ENCODE data around the gene TTC14.

Gene TTC14

DNA sequence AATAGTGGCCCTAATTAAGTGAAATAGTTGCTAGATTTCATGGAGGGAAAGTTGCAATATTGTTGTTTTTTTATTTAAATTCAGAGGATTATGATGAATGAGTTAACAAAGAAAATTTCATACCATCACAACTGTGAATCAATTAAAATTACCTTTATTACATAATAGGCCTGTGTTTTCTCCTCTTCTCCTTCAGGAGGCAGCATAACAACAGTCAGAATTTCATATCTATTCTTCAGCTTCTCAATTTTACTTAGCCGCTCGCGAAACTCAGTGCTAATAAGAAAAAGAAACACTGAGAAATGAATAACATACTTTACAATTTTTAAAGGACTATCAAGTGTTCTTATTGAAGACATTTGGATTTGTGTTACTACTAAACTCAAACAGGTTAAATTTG lies 29.4 kb downstream of the TTC14 start:
- DNase-seq = no peak

- DNase-seq = no peak
Observed at GRCh38 chr3:180633722-180634121, 31.8 kb downstream of the TTC14 start.

DNA sequence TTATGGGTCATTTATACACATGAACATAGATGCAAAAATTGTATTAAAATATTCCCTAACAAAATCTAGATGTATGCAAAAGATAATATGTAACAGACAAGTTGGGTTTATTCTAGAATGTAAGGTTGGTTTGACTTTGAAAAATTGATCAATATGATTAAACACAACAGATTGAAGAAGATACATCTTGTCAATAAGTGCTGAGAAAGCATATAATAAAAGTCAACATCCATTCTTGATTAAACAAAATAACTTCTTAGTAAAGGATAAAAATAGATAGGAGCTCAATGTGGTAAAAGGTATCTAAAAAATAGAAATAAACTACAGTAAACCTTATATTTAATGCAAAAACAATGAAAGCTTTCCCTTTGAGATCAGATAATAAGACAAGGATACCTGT lies 39.0 kb downstream of the TTC14 start:
- DNase-seq = no peak

DNA sequence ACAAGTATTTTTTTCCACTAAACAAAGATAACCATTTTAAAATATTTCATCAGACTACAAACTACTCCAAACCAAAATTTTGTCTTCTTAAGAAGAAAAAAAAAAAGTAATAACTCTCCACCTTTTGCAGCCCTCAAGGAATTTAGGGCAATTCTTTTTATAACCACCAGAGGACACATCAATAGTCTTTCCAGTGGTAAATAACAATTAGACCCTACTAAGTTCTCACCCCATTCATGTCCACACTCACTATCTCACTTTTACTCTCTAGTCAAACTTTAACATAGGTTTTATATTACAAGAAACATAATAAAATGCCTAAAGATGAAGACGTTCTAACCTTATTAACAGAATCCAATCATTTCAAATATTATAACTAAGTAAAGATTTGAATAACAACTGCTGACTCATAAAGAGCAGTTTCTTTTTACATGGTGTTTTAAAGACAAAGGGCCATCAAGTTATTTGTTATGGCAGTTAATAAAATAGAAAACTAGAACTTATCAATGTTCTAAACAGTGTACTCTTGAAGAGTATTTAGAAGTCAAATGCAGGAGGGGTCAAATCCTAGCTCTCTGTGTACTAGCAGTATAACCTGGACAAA lies 44.3 kb downstream of the TTC14 start:
- DNase-seq = no peak

DNA sequence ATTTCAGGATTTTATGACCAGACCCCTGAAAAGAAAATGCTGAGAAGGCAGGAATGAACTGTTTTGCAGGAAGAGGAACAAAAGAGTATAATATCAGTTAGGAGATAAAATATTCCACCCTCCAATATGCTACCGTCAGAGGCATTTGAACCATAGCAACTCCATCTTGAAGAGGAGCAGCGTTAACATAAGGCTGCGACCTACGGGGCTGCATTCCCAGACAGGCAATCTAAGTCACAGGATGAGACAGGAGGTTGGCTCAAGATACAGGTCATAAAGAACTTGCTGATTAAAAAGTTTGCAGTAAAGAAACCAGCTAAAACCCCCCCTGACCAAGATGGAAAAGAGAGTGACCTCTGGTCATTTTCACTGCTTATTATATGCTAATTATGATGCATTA lies 54.4 kb downstream of the TTC14 start:
- no peak for DNase-seq

GRCh38 chr3:180657094-180657493 lies 55.1 kb downstream of the TTC14 start:
- DNase-seq = no peak
